ENCODE measurements around the gene RNU1-4.
"Not testable (repeated sequence)": the region's sequence is repeated elsewhere in the genome, so short reads cannot be mapped to it uniquely, and the experiment has no call there.

Gene RNU1-4

GRCh38 chr1:16700138-16700895 is 40.0 kb upstream of the RNU1-4 start:
- not testable (repeated sequence) for H3K36me3 ChIP-seq (ENCODE audit: insufficient read depth); H3K27me3 ChIP-seq (ENCODE audit: insufficient read depth, low read depth); H3K4me1 ChIP-seq (ENCODE audit: low read depth, poor library complexity, severe bottlenecking); H3K4me3 ChIP-seq (IDR thresholded peaks at IDR 0.05; ENCODE audit: insufficient read depth, low read depth, low read length); H3K27ac ChIP-seq; H4K20me1 ChIP-seq (ENCODE audit: insufficient read depth); H3K79me2 ChIP-seq (ENCODE audit: insufficient read depth, low read depth); H3K4me2 ChIP-seq; H2AFZ ChIP-seq (ENCODE audit: low read depth); H3K9ac ChIP-seq

- not testable (repeated sequence) for H3K4me1 ChIP-seq (ENCODE audit: low read depth, poor library complexity, severe bottlenecking); H3K4me2 ChIP-seq; H4K20me1 ChIP-seq (ENCODE audit: insufficient read depth); H3K27ac ChIP-seq; H3K79me2 ChIP-seq (ENCODE audit: insufficient read depth, low read depth); H3K27me3 ChIP-seq (ENCODE audit: insufficient read depth, low read depth); H2AFZ ChIP-seq (ENCODE audit: low read depth); H3K4me3 ChIP-seq (IDR thresholded peaks at IDR 0.05; ENCODE audit: insufficient read depth, low read depth, low read length); H3K36me3 ChIP-seq (ENCODE audit: insufficient read depth); H3K9ac ChIP-seq
Measured at GRCh38 chr1:16701189-16701588, 39.1 kb upstream of the RNU1-4 start.

- H3K4me3 ChIP-seq (IDR thresholded peaks at IDR 0.05; ENCODE audit: insufficient read depth, low read depth, low read length); H3K27me3 ChIP-seq (ENCODE audit: insufficient read depth, low read depth); H2AFZ ChIP-seq (ENCODE audit: low read depth); H3K9ac ChIP-seq; H3K79me2 ChIP-seq (ENCODE audit: insufficient read depth, low read depth); H3K4me2 ChIP-seq; H4K20me1 ChIP-seq (ENCODE audit: insufficient read depth); H3K27ac ChIP-seq; H3K36me3 ChIP-seq (ENCODE audit: insufficient read depth); H3K4me1 ChIP-seq (ENCODE audit: low read depth, poor library complexity, severe bottlenecking): not testable (repeated sequence)
Measured at GRCh38 chr1:16702280-16702679, 38.0 kb upstream of the RNU1-4 start.

- not testable (repeated sequence) for H3K36me3 ChIP-seq (ENCODE audit: insufficient read depth); H3K79me2 ChIP-seq (ENCODE audit: insufficient read depth, low read depth); H3K4me2 ChIP-seq; H2AFZ ChIP-seq (ENCODE audit: low read depth); H3K27me3 ChIP-seq (ENCODE audit: insufficient read depth, low read depth); H3K9ac ChIP-seq; H3K27ac ChIP-seq; H3K4me1 ChIP-seq (ENCODE audit: low read depth, poor library complexity, severe bottlenecking); H4K20me1 ChIP-seq (ENCODE audit: insufficient read depth); H3K4me3 ChIP-seq (IDR thresholded peaks at IDR 0.05; ENCODE audit: insufficient read depth, low read depth, low read length)
- peak; percentile 36; the same call in 1 of the 2 replicates for TF ChIP-seq CTCF (conservative IDR thresholded peaks at IDR 0.05; ENCODE audit: low read depth, low read length)
Measured at GRCh38 chr1:16703141-16703540, 37.2 kb upstream of the RNU1-4 start.

- H2AFZ ChIP-seq (ENCODE audit: low read depth); H4K20me1 ChIP-seq (ENCODE audit: insufficient read depth); H3K27me3 ChIP-seq (ENCODE audit: insufficient read depth, low read depth); H3K27ac ChIP-seq; H3K4me3 ChIP-seq (IDR thresholded peaks at IDR 0.05; ENCODE audit: insufficient read depth, low read depth, low read length); H3K4me2 ChIP-seq; H3K4me1 ChIP-seq (ENCODE audit: low read depth, poor library complexity, severe bottlenecking); H3K9ac ChIP-seq; H3K36me3 ChIP-seq (ENCODE audit: insufficient read depth); H3K79me2 ChIP-seq (ENCODE audit: insufficient read depth, low read depth): not testable (repeated sequence)
Measured at GRCh38 chr1:16703602-16704001, 36.7 kb upstream of the RNU1-4 start.

GRCh38 chr1:16704076-16704475 is 36.2 kb upstream of the RNU1-4 start:
- not testable (repeated sequence) for H3K79me2 ChIP-seq (ENCODE audit: insufficient read depth, low read depth); H3K9ac ChIP-seq; H3K4me2 ChIP-seq; H3K4me1 ChIP-seq (ENCODE audit: low read depth, poor library complexity, severe bottlenecking); H3K36me3 ChIP-seq (ENCODE audit: insufficient read depth); H3K27me3 ChIP-seq (ENCODE audit: insufficient read depth, low read depth); H4K20me1 ChIP-seq (ENCODE audit: insufficient read depth); H3K27ac ChIP-seq; H2AFZ ChIP-seq (ENCODE audit: low read depth); H3K4me3 ChIP-seq (IDR thresholded peaks at IDR 0.05; ENCODE audit: insufficient read depth, low read depth, low read length)

GRCh38 chr1:16704502-16705100 is 35.7 kb upstream of the RNU1-4 start:
- H3K36me3 ChIP-seq (ENCODE audit: insufficient read depth); H3K4me3 ChIP-seq (IDR thresholded peaks at IDR 0.05; ENCODE audit: insufficient read depth, low read depth, low read length); H3K4me2 ChIP-seq; H3K4me1 ChIP-seq (ENCODE audit: low read depth, poor library complexity, severe bottlenecking); H3K9ac ChIP-seq; H3K27ac ChIP-seq; H4K20me1 ChIP-seq (ENCODE audit: insufficient read depth); H3K27me3 ChIP-seq (ENCODE audit: insufficient read depth, low read depth); H3K79me2 ChIP-seq (ENCODE audit: insufficient read depth, low read depth); H2AFZ ChIP-seq (ENCODE audit: low read depth): not testable (repeated sequence)

GRCh38 chr1:16706302-16706701 is 34.0 kb upstream of the RNU1-4 start:
- H3K4me1 ChIP-seq (ENCODE audit: low read depth, poor library complexity, severe bottlenecking); H3K9ac ChIP-seq; H3K27me3 ChIP-seq (ENCODE audit: insufficient read depth, low read depth); H3K4me2 ChIP-seq; H3K27ac ChIP-seq; H3K79me2 ChIP-seq (ENCODE audit: insufficient read depth, low read depth); H3K36me3 ChIP-seq (ENCODE audit: insufficient read depth); H3K4me3 ChIP-seq (IDR thresholded peaks at IDR 0.05; ENCODE audit: insufficient read depth, low read depth, low read length); H4K20me1 ChIP-seq (ENCODE audit: insufficient read depth); H2AFZ ChIP-seq (ENCODE audit: low read depth): not testable (repeated sequence)
